Epidermal melanocyte (primary cell): ENCODE measurements around the gene CAPN8.

Source experiments
- DNase-seq: peaks from one replicate; pipeline ENCODE4 v3.0.0; 2011; ENCODE audit warnings: low spot score; ENCODE audit not compliant: insufficient read length

Gene CAPN8

GRCh38 chr1:223665592-223666312 is at the start of gene CAPN8:
Gene CAPN8, minus strand, starts transcription at chr1:223665701. Its CDS starts 55 bp downstream, at chr1:223665646.
- DNase-seq, result no peak

- no peak for DNase-seq
These were observed 49.5 kb upstream of the CAPN8 start for GRCh38 chr1:223714849-223715603.

- no peak for DNase-seq
These were observed 48.9 kb upstream of the CAPN8 start for GRCh38 chr1:223714421-223714724.

- DNase-seq, result no peak
These were observed 48.3 kb upstream of the CAPN8 start for GRCh38 chr1:223713546-223714420.

GRCh38 chr1:223712850-223713474 is 47.5 kb upstream of the CAPN8 start:
- DNase-seq, result no peak

- DNase-seq, result peak; percentile 85
These were observed 46.8 kb upstream of the CAPN8 start, which contains the start of gene CAPN2 for GRCh38 chr1:223712194-223712849. Gene CAPN2, plus strand, starts transcription at chr1:223712539. Its CDS starts 102 bp downstream, at chr1:223712641.

- DNase-seq, result no peak
These were observed 46.3 kb upstream of the CAPN8 start for GRCh38 chr1:223711747-223712193.

- no peak for DNase-seq
These were observed 45.7 kb upstream of the CAPN8 start for GRCh38 chr1:223711173-223711572.

- DNase-seq, result no peak
These were observed 45.0 kb upstream of the CAPN8 start for GRCh38 chr1:223710179-223711133.

GRCh38 chr1:223709598-223709997 is 44.1 kb upstream of the CAPN8 start:
- DNase-seq, result no peak

- no peak for DNase-seq
These were observed 43.3 kb upstream of the CAPN8 start for GRCh38 chr1:223708651-223709268.

- no peak for DNase-seq
These were observed 42.5 kb upstream of the CAPN8 start for GRCh38 chr1:223708001-223708359.

- peak; percentile 65 for DNase-seq
These were observed 41.9 kb upstream of the CAPN8 start for GRCh38 chr1:223707256-223708000.

GRCh38 chr1:223706077-223706973 is 40.8 kb upstream of the CAPN8 start:
- no peak for DNase-seq

- no peak for DNase-seq
These were observed 39.7 kb upstream of the CAPN8 start for GRCh38 chr1:223704921-223705878.

- no peak for DNase-seq
These were observed 38.1 kb upstream of the CAPN8 start for GRCh38 chr1:223703668-223704013.
